ENCODE results near the gene PTPRB. TPM values are rescaled to one million over a fixed set of nuclear protein-coding genes. Genes with fewer than 3 reads are reported as not detected.

Gene PTPRB
- total and polyA plus RNA-seq, 10 donors = 3.7 to 252 (median 122) TPM

GRCh38 chr12:70648191-70648590 is 11.0 kb upstream of the PTPRB start:
- no peak for TF ChIP-seq CTCF (IDR thresholded peaks at IDR 0.05 in 8 of 11, conservative IDR thresholded peaks at IDR 0.05 in 3 of 11)
- peak overlapping the region in 4 of 8 donors; percentile 22 to 76 (median 64) for H3K27ac ChIP-seq
- 80 to 95% (median 90%) methylated on average over 2 of the region's 2 CpGs for WGBS, 5 donors
- no peaks in the 10 kb centered on the region for H3K36me3 ChIP-seq
- H3K9me3 ChIP-seq = no peaks in the 10 kb centered on the region
- intact Hi-C loops (cut with DNase I; ENCODE audit: low total_unique reads) = no loop called here
- H3K4me3 ChIP-seq = no peak overlapping the region
- H3K27me3 ChIP-seq (replicated peaks in 1 of 7) = peaks cover 0 to 6% (median 0%) of the 10 kb centered on the region in 7 donors
- no peak for DNase-seq
- H3K4me1 ChIP-seq = peaks cover 4 to 40% (median 10%) of the 10 kb centered on the region in 6 donors

- TF ChIP-seq CTCF (IDR thresholded peaks at IDR 0.05 in 8 of 11, conservative IDR thresholded peaks at IDR 0.05 in 3 of 11) (no peak), POLR2A (IDR thresholded peaks at IDR 0.05) (no peak), POLR2AphosphoS5 (IDR thresholded peaks at IDR 0.05) (no peak)
These were observed 9.6 kb upstream of the PTPRB start for GRCh38 chr12:70646850-70647249.

GRCh38 chr12:70645494-70646317 is 8.5 kb upstream of the PTPRB start:
- TF ChIP-seq POLR2AphosphoS5 (IDR thresholded peaks at IDR 0.05) = peak in 1 of 3 donors; percentile 70
- no peak for TF ChIP-seq POLR2A (IDR thresholded peaks at IDR 0.05)
- no peak for TF ChIP-seq CTCF (IDR thresholded peaks at IDR 0.05 in 8 of 11, conservative IDR thresholded peaks at IDR 0.05 in 3 of 11)
- intact Hi-C loops (cut with DNase I; ENCODE audit: low total_unique reads) = no loop called here
- WGBS, 5 donors = 19 to 30% (median 24%) methylated on average over 10 of the region's 10 CpGs
- Histone ChIP-seq H3K4me1 (peaks cover 4 to 40% (median 10%) of the 10 kb centered on the region in 6 donors), H3K9me3 (no peaks in the 10 kb centered on the region), H3K4me3 (no peak overlapping the region), H3K27ac (peak overlapping the region; percentile 51 to 76 (median 74)), H3K27me3 (replicated peaks in 1 of 7) (peaks cover 0 to 6% (median 0%) of the 10 kb centered on the region in 7 donors), H3K36me3 (no peaks in the 10 kb centered on the region)
- peak; percentile 82 for DNase-seq

More at GRCh38 chr12:70646850-70647249, 9.6 kb upstream of the PTPRB start:
- peak overlapping the region in 7 of 8 donors; percentile 45 to 76 (median 72) for H3K27ac ChIP-seq
- WGBS, 5 donors = 58 to 69% (median 68%) methylated on average over 1 of the region's 1 CpG
- DNase-seq = no peak
- no peak overlapping the region for H3K4me3 ChIP-seq
- H3K4me1 ChIP-seq = peaks cover 4 to 40% (median 10%) of the 10 kb centered on the region in 6 donors
- peaks cover 0 to 6% (median 0%) of the 10 kb centered on the region in 7 donors for H3K27me3 ChIP-seq (replicated peaks in 1 of 7)
- H3K9me3 ChIP-seq = no peaks in the 10 kb centered on the region
- no peaks in the 10 kb centered on the region for H3K36me3 ChIP-seq
- intact Hi-C loops (cut with DNase I; ENCODE audit: low total_unique reads) = no loop called here

GRCh38 chr12:70644861-70645260 is 7.6 kb upstream of the PTPRB start:
- intact Hi-C loops (cut with DNase I; ENCODE audit: low total_unique reads) = no loop called here
- 70 to 93% (median 86%) methylated on average over 2 of the region's 2 CpGs for WGBS, 5 donors
- Histone ChIP-seq H3K4me1 (peaks cover 4 to 40% (median 10%) of the 10 kb centered on the region in 6 donors), H3K36me3 (no peaks in the 10 kb centered on the region), H3K4me3 (no peak overlapping the region), H3K27ac (peak overlapping the region in 6 of 8 donors; percentile 45 to 76 (median 72)), H3K9me3 (no peaks in the 10 kb centered on the region), H3K27me3 (replicated peaks in 1 of 7) (peaks cover 0 to 6% (median 0%) of the 10 kb centered on the region in 7 donors)
- DNase-seq = no peak
- TF ChIP-seq POLR2AphosphoS5 (IDR thresholded peaks at IDR 0.05) (no peak), CTCF (IDR thresholded peaks at IDR 0.05 in 8 of 11, conservative IDR thresholded peaks at IDR 0.05 in 3 of 11) (no peak), POLR2A (IDR thresholded peaks at IDR 0.05) (no peak)

All from spleen (tissue), 11 donors.